GM12891 (cell line): Measurements from ENCODE around the gene DOCK2.

Experiments
- DNase-seq: peaks from one replicate; pipeline ENCODE4 v3.0.0; 2011; ENCODE audit warnings: low spot score; ENCODE audit not compliant: insufficient read length
- FAIRE-seq: peaks from 2 replicates; lab custom pipeline; 2011; peaks lifted over from hg19 to GRCh38; lab: Jason Lieb, UNC
- PAX5 ChIP-seq: IDR thresholded peaks from 2 replicates; pipeline ENCODE4 v1.6.1; 2011; ENCODE audit warnings: low read length, moderate library complexity, mild to moderate bottlenecking; ENCODE audit not compliant: insufficient read depth, severe bottlenecking
- POLR2A ChIP-seq: IDR thresholded peaks from 2 replicates; pipeline ENCODE4 v1.6.1; 2011; ENCODE audit warnings: low read depth, low read length, control low read depth
- POLR2AphosphoS5 ChIP-seq: IDR thresholded peaks from 2 replicates; pipeline ENCODE4 v1.6.1; 2011; ENCODE audit warnings: low read depth, low read length, control low read depth
- POU2F2 ChIP-seq: IDR thresholded peaks from 2 replicates; pipeline ENCODE4 v1.6.1; 2011; ENCODE audit warnings: low read depth, mild to moderate bottlenecking, control low read depth, low read length, moderate library complexity
- SPI1 ChIP-seq: IDR thresholded peaks from 2 replicates; pipeline ENCODE4 v1.6.1; 2011; ENCODE audit warnings: low read depth, low read length, control low read depth
- TAF1 ChIP-seq: IDR thresholded peaks from 2 replicates; pipeline ENCODE4 v1.6.1; 2011; ENCODE audit warnings: low read depth, low read length, control low read depth

Gene DOCK2

DNA sequence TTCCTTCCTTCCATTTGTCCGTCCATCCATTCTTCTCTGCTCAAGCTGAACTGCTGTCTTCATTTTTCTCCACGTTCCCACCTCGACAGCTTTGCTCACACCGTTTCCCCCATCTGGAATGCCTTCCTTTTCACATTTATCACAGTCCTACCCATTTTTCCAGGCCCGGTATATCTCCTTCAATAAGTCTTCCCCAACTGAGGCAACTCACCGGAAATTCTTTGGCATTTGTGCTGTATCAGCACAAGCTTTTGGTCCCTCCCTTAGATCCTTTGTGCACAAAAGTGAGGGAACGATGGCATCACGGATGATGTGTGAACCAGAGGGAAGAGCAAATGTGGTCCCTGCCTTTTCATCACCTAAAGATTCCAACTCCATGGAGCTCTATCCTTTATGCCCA, 388.8 kb downstream of the DOCK2 start:
- TF ChIP-seq TAF1 (no peak), POLR2A (no peak), POU2F2 (no peak), POLR2AphosphoS5 (no peak), SPI1 (no peak), PAX5 (no peak)
- FAIRE-seq (no peak), DNase-seq (no peak)

DNA sequence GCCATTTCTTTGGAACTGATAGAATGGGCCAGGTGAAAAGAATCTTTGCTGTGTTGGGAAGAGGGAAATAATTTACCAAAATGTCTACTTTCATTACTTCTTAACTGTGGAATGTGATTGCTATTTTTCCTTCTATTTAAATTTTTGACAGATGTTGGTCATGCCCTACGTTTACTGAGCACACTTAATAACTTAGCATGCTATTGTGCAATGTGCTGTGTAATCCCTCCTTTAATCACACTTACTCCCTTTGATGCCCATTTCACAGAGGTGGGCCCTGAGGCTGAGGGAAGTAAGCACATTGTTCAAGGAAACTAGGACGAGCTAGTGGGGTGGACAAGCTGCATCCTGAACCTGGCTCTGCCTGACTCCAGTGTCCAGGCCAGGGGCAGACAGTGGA, 391.0 kb downstream of the DOCK2 start:
- FAIRE-seq (no peak), DNase-seq (no peak)
- TF ChIP-seq PAX5 (no peak), POU2F2 (no peak), TAF1 (no peak), SPI1 (no peak), POLR2A (no peak), POLR2AphosphoS5 (no peak)

DNA sequence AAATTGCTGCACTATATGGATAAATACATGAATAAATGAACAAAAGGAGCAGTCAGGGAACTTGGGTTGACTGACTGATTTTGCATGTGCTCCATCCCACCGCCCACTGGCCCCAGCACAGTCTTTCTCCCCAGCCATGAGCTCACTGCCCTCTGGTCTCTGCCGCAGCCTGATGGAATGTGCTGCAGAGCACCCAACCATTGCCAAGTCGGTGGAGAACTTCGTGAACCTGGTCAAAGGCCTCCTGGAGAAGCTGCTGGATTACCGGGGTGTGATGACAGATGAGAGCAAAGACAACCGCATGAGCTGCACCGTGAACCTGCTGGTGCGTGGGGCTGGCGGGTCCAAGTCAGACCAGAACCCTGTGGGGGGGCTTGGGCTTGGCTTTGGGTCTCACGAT, 397.2 kb downstream of the DOCK2 start:
- TF ChIP-seq POLR2A (no peak), PAX5 (no peak), TAF1 (no peak), POLR2AphosphoS5 (no peak), SPI1 (no peak), POU2F2 (no peak)
- FAIRE-seq (no peak), DNase-seq (no peak)

DNA sequence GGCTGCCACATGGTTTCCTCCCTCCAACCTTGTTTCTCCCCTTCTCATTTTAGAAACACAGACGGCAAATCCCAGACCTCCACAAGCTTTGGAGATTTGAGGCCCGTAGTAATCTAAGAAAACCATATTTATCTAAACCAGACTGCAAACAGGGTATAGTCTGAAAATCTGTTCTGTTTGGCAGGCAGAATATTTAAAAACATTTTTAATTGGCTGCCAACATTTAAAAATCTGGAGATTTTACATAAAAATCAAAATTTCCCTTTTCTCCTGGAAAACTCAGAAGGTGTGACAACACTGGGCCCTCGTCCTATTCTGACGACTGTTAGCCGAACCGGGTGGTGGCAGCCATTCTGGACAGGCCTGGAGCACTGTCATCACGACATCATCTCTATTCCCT, 401.2 kb downstream of the DOCK2 start:
- FAIRE-seq (no peak), DNase-seq (no peak)
- TF ChIP-seq POU2F2 (no peak), PAX5 (no peak), POLR2AphosphoS5 (no peak), TAF1 (no peak), SPI1 (no peak), POLR2A (no peak)

DNA sequence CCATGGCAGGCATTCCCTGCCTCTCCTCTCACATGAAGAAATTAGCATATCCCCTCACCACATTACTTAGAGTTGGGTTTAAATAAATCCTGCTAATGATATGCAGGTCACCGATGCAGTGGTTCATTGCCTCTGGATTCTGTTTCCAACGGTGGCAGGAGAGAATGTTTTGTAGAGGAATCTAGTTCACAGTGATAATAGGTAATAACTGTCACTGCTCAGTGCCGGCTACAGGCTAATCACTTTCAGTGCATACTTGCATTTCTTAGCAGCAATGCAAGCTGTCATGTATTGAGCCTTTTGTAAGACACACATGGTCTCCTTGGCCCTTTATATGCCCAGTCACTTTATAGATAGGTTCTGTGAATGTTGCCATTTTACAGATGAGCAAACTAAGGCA, 402.8 kb downstream of the DOCK2 start:
- no peak for DNase-seq
- no peak for FAIRE-seq
- TF ChIP-seq POLR2AphosphoS5 (no peak), PAX5 (no peak), POLR2A (no peak), POU2F2 (no peak), SPI1 (no peak), TAF1 (no peak)

DNA sequence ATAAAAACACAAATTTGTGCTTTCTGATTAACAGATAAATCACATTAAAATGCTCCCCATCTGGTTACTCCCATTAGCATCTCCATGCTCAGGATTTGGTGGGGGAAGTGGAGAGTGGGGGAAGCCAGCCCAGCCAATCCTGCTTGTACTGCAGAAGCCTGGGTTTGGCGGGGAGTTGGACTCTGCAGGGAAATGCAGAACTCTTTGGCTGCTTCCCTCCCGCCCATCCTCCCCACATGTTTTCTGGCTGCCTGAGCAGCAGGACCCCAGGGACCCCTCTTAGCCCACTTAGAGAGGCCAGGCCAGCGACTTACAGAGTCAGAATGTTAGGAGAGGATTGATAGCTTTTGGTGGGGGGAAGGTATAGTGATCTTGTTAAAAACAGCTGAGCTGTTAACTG, 409.2 kb downstream of the DOCK2 start:
- DNase-seq (no peak), FAIRE-seq (no peak)
- no peak for TF ChIP-seq TAF1
- no peak for TF ChIP-seq POLR2AphosphoS5
- no peak for TF ChIP-seq POLR2A
- TF ChIP-seq POU2F2 = no peak
- TF ChIP-seq PAX5 = no peak
- no peak for TF ChIP-seq SPI1

DNA sequence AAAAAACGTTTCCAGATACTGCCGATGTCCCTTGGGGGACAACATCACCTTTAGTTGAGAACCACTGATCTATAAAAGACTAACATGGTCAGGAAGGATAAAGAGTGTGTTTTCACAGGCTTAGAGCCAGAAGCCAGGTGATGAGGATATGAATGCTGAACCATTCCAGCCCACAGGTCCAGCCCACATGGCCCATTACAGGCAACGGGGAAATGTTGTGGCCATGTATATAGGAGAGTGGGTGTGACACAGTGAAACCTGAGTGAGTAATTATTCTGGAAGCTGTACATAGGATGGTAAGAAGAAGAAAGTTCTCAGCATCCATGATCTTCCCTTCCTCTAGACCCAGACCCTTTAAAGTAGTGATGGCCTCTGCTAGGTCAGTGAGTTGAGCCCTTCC, 412.6 kb downstream of the DOCK2 start:
- no peak for FAIRE-seq
- TF ChIP-seq POLR2A (no peak), TAF1 (no peak), SPI1 (no peak), PAX5 (no peak), POLR2AphosphoS5 (no peak)
- DNase-seq = no peak

DNA sequence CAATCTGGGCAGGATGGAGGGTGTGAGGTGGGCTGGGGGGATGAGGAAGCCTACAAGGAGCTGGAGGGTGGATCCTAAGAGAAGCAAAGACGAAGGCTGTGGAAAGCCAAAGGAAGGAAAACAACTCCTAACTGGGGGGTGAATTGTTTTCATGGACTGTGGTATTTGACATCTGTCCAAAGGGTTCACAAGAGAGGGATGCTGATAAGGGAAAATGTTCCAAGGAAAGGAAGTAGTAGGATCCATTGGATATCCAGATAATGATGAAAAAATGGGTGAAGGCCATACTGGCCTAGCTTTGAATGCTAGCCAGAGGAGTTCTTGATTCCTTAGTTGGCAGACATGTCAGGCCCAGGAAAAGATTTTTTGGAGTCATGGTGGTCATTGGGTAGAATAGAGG, 416.8 kb downstream of the DOCK2 start:
- no peak for TF ChIP-seq PAX5
- TF ChIP-seq POLR2A = no peak
- TF ChIP-seq POU2F2 = no peak
- no peak for TF ChIP-seq SPI1
- TF ChIP-seq POLR2AphosphoS5 = no peak
- TF ChIP-seq TAF1 = no peak
- FAIRE-seq = no peak
- DNase-seq = no peak

DNA sequence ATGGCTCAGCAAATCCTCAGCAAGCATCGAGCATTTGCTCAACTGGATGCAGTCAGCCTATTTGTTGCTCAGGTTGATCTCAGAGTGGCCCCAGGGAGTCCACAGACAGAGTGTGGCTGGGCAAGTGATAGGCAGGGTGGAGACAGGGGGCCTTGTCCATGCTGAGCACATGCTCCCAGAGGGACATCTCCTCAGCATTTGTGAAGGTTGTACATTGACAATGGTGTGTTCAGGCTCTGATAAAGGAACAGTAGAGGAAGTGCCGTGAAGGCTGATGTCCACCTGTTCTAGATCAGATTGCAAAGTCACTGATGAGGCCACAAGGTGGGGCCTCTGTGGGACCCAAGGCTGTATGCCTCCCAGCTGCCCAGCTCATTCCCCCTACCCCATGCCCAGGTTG, 418.5 kb downstream of the DOCK2 start:
- DNase-seq (no peak), FAIRE-seq (no peak)
- TF ChIP-seq POU2F2 (no peak), POLR2AphosphoS5 (no peak), POLR2A (no peak), PAX5 (no peak), SPI1 (no peak), TAF1 (no peak)

DNA sequence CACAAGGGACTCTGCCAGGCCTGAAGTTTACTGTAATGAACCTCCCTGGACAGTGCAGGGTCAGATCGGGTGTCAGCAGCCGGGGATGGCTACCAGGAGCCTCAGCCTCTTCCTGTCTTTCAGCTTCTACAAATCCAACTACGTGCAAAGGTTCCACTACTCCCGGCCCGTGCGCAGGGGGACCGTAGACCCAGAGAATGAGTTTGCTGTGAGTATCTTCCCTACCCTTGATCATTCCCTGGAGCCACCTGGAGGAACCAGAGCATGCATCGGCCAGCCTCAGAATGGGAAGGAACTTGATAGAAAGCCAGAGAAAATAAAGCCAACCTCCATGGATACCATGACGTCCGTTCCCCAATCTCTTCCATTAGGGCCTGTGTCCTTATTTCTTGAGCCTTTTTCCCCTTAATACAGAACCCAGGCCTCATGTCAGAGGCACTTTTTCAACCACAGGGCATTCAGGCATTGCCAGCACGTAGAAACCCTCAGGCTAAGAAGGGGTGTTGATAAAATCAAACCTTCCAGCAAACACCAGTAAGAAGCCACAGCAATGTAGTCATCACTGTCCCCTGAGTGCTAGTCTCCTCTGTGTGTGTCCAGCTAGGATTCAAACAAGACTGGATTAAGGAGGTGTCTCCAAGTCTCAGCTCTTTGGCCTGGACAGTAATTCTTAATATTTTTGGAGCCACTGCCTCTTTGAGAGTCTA, 419.6 kb downstream of the DOCK2 start:
- TF ChIP-seq POU2F2 (no peak), POLR2AphosphoS5 (no peak), TAF1 (no peak), POLR2A (no peak), PAX5 (no peak), SPI1 (no peak)
- FAIRE-seq = no peak
- no peak for DNase-seq
